GM21360 (cell line): ENCODE data around the gene PDCL3.

Source experiments
- ATAC-seq: cut with Tn5 transposase; IDR thresholded peaks from one replicate; pipeline ENCODE4 v1.9.1; 2021; ENCODE audit warnings: mild to moderate bottlenecking, moderate library complexity; ENCODE audit not compliant: unreplicated experiment

The PDCL3 gene

GRCh38 chr2:100611079-100612029 is 48.6 kb downstream of the PDCL3 start:
- ATAC-seq = no peak

GRCh38 chr2:100612388-100613000 is 49.7 kb downstream of the PDCL3 start:
- ATAC-seq = no peak

- ATAC-seq = no peak
Measured at GRCh38 chr2:100613719-100614118, 50.9 kb downstream of the PDCL3 start.

GRCh38 chr2:100614455-100615000 is 51.7 kb downstream of the PDCL3 start:
- ATAC-seq = no peak

DNA sequence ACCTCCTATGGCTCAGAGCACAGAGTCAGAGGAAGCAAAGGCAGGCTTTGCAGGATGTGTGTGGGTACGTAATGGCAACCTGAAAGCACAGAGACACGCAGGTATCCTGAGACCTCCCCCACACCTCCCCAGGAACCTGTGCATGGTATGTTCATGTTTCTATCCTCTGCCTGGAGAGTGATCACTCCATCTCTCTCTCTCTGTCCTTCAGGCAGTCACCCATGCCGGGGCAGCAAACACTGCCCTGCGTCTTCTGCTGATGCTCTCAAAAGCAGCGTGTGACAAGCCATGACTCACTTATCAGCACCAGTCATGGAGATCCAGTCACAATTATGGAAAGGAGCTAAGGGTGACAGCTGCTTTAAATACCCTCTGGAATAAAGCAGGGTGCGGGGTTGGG is 52.7 kb downstream of the PDCL3 start:
- no peak for ATAC-seq

DNA sequence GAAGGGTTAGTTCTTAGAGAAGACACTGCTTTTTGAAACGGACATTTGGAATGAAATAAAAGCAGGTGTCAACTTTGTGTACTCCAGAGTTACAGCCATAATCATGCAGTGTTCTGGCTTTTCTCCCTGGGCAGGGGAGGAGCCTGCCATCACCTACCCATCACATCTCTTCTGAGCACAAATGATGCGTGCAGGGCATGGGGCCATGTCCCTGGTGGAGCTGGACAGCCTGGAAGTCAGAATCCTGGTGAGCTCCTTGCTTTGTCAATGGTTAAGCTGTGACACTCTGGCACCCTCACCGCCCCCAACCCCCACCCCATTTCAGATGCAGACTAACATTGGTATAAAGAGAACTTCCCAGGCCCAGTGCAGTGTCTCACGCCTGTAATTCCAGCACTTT is 53.1 kb downstream of the PDCL3 start:
- ATAC-seq = no peak

- no peak for ATAC-seq
Measured at GRCh38 chr2:100616841-100617390, 54.1 kb downstream of the PDCL3 start.

DNA sequence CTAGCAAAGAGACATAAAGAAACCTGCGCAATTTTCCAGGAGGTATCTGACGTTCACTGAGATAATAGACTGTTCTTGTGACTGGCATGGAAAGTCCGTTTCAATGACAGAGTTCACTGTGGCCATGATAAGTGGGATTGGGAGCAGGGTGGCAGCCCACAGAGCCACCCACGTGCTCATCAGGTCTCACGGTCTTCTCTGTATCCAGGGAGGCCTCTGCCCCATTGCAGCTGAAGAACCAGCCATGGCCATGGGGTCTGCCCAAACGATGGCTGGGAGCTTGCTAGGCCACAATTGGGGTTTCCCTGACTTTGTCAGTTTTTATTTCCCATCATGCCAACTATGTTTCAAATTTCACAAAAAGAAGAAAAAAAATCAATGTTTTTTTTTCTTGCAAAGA is 57.2 kb downstream of the PDCL3 start:
- ATAC-seq = no peak

DNA sequence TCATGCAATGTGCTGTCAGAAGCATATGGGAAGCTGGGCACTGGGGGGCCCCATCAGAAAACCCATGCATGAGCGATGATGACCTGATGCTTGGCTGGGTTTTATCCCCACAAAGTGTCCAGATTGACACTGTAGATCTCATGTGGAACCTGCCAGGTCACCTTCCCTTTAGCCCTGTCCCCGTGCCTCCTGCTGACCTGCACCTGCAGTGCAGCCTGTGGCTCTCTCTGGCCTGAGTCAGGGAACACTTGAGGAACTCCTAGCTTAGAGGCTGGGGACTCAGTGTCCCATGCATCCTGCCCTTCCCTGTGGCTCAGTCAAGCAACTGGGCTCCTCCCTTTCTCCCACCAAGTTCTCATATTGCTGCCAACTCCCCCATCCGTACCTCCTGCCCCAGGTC is 57.7 kb downstream of the PDCL3 start:
- no peak for ATAC-seq

DNA sequence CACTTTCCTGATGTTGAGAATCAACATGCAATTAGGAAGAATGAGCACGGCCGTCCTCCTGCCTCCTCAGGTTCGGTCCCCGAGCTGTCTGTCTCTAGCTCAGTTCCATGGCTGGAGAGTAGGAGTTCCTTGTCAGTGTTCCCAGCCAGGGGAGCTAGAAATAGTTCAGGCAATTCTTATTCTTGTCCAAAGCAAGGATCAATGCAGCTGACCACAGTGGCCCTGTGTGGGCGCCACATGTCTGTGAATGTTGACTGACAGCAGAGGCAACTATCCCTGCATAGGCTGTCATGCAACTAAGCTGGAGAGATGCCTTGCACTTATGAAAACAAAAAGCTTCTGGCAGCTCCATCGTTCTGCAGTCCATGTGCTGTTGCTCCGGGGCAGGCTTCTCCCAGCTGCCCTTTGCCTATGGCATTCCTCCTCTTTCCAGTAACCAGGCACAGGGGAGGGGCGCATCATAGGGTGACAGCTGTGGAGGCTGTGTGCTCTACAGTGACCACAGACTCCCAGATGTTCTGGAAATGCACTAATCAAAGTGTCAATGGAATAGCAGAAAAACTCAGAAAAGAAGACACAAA is 58.7 kb downstream of the PDCL3 start:
- no peak for ATAC-seq

- no peak for ATAC-seq
Measured at GRCh38 chr2:100623033-100623715, 60.4 kb downstream of the PDCL3 start.

DNA sequence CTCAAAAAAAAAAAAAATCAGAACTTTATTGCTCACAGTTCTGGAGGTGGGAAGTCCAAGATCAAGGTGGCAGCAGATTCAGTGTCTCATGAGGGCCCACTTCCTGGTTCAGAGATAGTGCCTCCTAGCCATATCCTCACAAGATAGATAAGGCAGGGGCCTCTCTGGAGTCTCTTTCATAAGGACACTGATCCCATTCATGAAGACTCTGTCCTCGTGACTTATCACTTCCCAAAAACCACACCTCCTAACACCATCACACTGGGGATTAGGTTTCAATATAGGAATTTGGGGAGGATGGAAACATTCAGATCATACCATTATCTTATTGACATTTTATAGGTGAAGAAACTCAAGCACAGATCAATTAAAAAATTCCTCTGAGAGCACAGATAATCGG is 61.1 kb downstream of the PDCL3 start:
- no peak for ATAC-seq

GRCh38 chr2:100624536-100624935 is 61.7 kb downstream of the PDCL3 start:
- ATAC-seq = no peak

GRCh38 chr2:100625717-100626116 is 62.9 kb downstream of the PDCL3 start:
- ATAC-seq = no peak
